Activated naive CD8-positive, alpha-beta T cell treated with anti-CD3 and anti-CD28 coated beads, Interleukin-2, amount 50 U/mL, for 24 hours (primary cell): ENCODE data around the gene PES1.
A peak's percentile ranks its signal among the peaks of the same experiment; 100 is the strongest.

ENCODE experiments used
- ATAC-seq: fragments of 150-1000 bp; cut with Tn5 transposase; one replicate; pipeline ENCODE4 v1.10.0; 2021
- DNase-seq: peaks from one replicate; pipeline ENCODE4 v3.0.0; 2021
- H3K27ac Mint-ChIP-seq: one replicate; pipeline ENCODE4 v1.8.0; 2021; ENCODE audit warnings: mild to moderate bottlenecking, mixed read lengths
- H3K27me3 Mint-ChIP-seq: one replicate; pipeline ENCODE4 v1.8.0; 2021; ENCODE audit warnings: mixed read lengths
- H3K36me3 Mint-ChIP-seq: one replicate; pipeline ENCODE4 v1.8.0; 2021; ENCODE audit warnings: low read depth, mixed read lengths
- H3K4me1 Mint-ChIP-seq: one replicate; pipeline ENCODE4 v1.8.0; 2021; ENCODE audit warnings: mixed read lengths
- H3K4me3 Mint-ChIP-seq: one replicate; pipeline ENCODE4 v1.8.0; 2021; ENCODE audit warnings: mild to moderate bottlenecking, moderate library complexity, mixed read lengths
- H3K9me3 Mint-ChIP-seq: one replicate; pipeline ENCODE4 v1.8.0; 2021; ENCODE audit warnings: mixed read lengths

PES1 gene

DNA sequence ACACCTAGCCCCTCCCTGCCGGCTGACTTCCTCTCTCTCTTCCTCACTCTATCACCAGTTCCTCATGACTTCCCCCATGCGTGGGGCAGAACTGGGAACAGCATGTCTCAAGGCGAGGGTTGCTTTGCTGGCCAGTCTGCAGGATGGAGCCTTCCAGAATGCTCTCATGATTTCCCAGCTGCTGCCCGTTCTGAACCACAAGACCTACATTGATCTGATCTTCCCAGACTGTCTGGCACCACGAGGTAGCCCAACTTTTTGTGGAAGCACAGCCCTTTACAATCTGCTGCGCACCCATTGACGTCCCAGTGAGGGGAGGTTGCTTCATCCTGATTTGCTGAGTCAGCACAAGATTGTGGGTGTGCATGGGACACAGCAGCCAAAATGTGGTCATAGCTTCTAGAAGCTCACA lies 23.8 kb upstream of the PES1 start:
- no peaks in the 10 kb centered on the region for H3K9me3 Mint-ChIP-seq
- no peaks in the 10 kb centered on the region for H3K36me3 Mint-ChIP-seq
- ATAC-seq (no peak), DNase-seq (no peak)
- H3K4me3 Mint-ChIP-seq, result no peak overlapping the region
- peaks cover 10% of the 10 kb centered on the region for H3K27me3 Mint-ChIP-seq
- no peak overlapping the region for H3K27ac Mint-ChIP-seq
- H3K4me1 Mint-ChIP-seq, result no peaks in the 10 kb centered on the region

DNA sequence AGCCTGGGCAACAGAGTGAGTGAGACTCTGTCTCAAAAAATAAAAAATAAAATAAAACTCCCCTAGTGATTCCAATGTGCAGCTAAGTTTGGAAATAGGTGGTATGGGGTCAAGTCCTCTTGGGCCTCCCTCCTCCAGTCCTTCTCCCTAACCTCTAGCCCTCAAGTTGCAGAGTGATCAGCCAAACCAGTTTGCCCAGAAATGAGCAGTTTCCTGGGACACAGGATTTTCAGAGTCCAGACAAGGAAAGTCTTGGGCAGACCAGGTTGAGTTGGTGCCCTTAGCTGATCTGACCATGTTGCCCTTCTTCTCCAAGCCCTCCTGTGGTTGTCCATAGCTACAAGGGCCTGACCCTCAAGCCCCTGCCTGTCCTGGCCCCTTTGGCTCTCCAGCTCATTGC lies 23.2 kb upstream of the PES1 start:
- H3K27me3 Mint-ChIP-seq, result peaks cover 12% of the 10 kb centered on the region
- DNase-seq, result no peak
- H3K4me3 Mint-ChIP-seq, result no peak overlapping the region
- H3K4me1 Mint-ChIP-seq, result peaks cover 2% of the 10 kb centered on the region
- no peak overlapping the region for H3K27ac Mint-ChIP-seq
- ATAC-seq, result no peak
- H3K9me3 Mint-ChIP-seq, result no peaks in the 10 kb centered on the region
- H3K36me3 Mint-ChIP-seq, result no peaks in the 10 kb centered on the region

DNA sequence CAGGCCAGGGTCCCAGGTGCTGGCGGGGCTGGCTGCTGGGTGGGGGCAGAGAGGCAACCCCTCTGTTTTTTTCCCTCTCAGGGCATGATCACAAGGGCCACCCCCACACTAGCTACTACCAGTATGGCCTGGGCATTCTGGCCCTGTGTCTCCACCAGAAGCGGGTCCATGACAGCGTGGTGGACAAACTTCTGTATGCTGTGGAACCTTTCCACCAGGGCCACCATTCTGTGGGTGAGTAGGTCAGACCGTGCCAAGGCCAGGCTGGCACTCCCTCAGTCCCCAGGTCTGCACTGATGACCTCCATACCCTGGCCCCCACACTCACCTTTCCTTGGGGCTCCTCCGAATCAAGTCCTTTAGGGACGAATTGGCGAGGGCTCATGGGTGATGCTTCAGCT lies 22.6 kb upstream of the PES1 start:
- ATAC-seq, result no peak
- Mint-ChIP-seq H3K27ac (no peak overlapping the region), H3K36me3 (no peaks in the 10 kb centered on the region), H3K9me3 (no peaks in the 10 kb centered on the region), H3K4me3 (no peak overlapping the region), H3K4me1 (peaks cover 8% of the 10 kb centered on the region), H3K27me3 (peaks cover 14% of the 10 kb centered on the region)
- DNase-seq, result no peak

DNA sequence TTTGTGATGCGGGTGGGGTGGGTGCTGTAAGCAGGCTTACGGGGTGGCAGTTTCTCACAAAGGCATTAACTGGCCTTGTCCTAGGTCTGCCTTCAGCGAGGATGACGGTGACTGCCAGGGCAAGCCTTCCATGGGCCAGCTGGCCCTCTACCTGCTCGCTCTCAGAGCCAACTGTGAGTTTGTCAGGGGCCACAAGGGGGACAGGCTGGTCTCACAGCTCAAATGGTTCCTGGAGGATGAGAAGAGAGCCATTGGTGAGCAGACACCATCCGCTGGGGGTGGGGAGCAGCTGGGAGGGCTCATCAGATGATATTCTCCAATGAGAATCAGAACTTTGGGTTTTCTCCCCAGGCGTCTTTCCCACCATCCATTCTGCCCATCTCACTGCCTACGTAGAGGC lies 21.1 kb upstream of the PES1 start:
- Mint-ChIP-seq H3K9me3 (no peaks in the 10 kb centered on the region), H3K36me3 (no peaks in the 10 kb centered on the region), H3K4me1 (peaks cover 18% of the 10 kb centered on the region), H3K4me3 (no peak overlapping the region), H3K27ac (no peak overlapping the region), H3K27me3 (peaks cover 17% of the 10 kb centered on the region)
- DNase-seq (no peak), ATAC-seq (no peak)

DNA sequence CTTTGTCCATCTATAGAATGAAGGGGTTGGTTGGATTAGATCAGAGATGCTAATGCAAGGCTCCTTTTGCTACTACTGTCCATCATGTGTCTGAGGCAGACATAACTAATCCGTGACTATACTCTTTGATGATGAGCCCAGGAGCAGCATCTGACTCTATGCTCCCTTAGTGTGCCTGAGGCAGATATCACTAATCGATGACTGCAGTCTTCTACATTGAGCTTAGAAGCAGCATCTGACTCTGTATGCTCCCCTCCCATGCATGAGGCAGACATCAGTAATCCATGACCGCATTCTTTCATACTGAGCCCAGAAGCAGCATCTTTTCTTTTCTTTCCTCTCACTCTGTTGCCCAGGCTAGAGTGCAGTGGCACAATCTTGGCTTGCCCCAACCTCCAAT lies 19.5 kb upstream of the PES1 start:
- Mint-ChIP-seq H3K27ac (no peak overlapping the region), H3K36me3 (no peaks in the 10 kb centered on the region), H3K9me3 (no peaks in the 10 kb centered on the region), H3K4me1 (peaks cover 32% of the 10 kb centered on the region), H3K27me3 (peaks cover 14% of the 10 kb centered on the region), H3K4me3 (no peak overlapping the region)
- ATAC-seq (no peak), DNase-seq (no peak)

DNA sequence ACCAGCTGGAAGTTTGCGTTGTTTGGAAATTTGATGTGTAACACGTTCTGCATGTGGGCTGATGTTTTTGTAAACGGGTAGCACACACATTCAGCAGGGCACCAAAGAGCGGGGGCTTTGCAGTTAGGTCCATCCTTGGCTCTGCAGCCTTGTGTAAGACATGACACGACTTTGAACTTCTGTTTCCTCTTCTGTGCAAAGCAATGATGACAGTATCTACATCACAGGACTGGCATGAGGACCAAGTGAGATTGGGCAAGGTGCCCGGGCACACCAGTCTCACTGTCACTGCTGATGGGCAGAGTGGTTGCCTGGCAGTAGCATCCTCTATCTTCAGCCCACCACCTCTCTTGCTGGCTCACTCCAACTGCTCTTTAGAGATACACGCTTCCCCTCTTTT lies 18.6 kb upstream of the PES1 start:
- no peak for ATAC-seq
- DNase-seq, result no peak
- Mint-ChIP-seq H3K9me3 (no peaks in the 10 kb centered on the region), H3K27me3 (peaks cover 12% of the 10 kb centered on the region), H3K4me1 (peaks cover 39% of the 10 kb centered on the region), H3K27ac (no peak overlapping the region), H3K4me3 (no peak overlapping the region), H3K36me3 (no peaks in the 10 kb centered on the region)

DNA sequence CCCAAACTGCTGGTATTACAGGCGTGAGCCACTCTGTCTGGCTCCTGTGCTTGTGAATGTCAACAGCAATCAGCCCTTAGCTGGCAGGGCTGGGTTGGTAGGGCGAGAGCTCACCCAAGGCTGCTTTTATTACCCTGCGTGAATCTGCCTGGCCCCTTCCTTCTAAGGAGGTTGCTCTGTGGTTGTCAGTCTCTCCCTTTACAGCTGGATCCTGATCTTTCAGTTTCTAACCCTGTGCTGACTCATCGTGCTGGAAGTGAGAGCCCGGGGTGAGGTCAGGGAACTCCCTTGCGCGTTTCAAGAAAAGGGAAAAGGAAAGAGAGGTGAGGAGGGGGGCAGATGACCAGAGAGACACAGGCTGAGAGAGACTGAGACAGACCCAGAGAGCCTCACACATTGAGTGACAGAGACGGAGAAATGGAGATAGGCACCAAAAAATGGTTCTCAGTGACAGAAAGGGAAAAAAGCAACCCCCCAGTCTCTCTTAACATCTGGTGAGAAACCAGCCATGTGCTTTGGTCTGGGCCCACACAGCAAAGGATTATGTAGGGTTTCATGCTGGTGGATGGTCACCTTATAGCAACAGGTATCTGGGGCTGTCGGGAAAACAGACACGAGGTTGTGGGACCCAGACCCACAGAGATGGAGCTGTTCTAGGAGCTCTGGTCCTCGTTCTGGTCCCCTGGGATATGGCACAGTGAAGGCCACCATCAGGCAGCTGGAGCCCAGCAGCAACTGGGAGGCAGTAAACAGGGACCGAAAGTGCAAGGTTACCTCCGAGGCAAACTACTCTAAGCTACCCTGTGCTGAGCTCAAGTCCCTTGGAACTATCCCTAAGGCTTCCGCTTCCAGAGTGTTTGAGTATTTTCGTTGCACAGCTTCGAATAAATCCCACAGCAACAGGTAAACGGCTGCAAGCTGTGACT lies 17.8 kb upstream of the PES1 start:
- peak; percentile 23 for DNase-seq
- H3K27me3 Mint-ChIP-seq, result peaks cover 12% of the 10 kb centered on the region
- H3K9me3 Mint-ChIP-seq, result no peaks in the 10 kb centered on the region
- peak; percentile 68 for ATAC-seq
- peak overlapping the region; percentile 31 for H3K27ac Mint-ChIP-seq
- no peak overlapping the region for H3K4me3 Mint-ChIP-seq
- no peaks in the 10 kb centered on the region for H3K36me3 Mint-ChIP-seq
- peaks cover 39% of the 10 kb centered on the region for H3K4me1 Mint-ChIP-seq

DNA sequence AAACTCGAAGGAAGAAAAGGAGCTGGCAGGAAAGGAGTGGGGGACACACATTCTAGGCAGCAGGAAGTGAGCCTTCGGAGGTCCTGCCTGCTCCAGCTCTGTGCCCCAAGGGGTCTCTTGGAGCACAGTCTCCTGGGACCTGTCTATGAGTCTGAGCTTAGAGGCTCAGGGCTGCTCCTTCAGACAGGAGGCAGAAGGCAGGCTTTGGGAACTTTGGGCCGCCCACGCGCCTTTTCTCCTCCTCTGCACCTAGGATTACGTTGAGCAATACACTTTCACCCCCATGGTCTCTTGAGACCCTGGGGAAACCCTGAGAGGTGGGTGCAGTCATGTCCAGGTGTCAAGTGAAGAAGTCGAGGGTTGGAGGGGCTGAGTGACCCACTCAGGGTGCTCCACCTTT lies 16.2 kb upstream of the PES1 start:
- H3K27me3 Mint-ChIP-seq, result peaks cover 12% of the 10 kb centered on the region
- H3K4me3 Mint-ChIP-seq, result no peak overlapping the region
- H3K36me3 Mint-ChIP-seq, result no peaks in the 10 kb centered on the region
- H3K9me3 Mint-ChIP-seq, result no peaks in the 10 kb centered on the region
- no peak overlapping the region for H3K27ac Mint-ChIP-seq
- H3K4me1 Mint-ChIP-seq, result peaks cover 39% of the 10 kb centered on the region
- DNase-seq (no peak), ATAC-seq (no peak)

DNA sequence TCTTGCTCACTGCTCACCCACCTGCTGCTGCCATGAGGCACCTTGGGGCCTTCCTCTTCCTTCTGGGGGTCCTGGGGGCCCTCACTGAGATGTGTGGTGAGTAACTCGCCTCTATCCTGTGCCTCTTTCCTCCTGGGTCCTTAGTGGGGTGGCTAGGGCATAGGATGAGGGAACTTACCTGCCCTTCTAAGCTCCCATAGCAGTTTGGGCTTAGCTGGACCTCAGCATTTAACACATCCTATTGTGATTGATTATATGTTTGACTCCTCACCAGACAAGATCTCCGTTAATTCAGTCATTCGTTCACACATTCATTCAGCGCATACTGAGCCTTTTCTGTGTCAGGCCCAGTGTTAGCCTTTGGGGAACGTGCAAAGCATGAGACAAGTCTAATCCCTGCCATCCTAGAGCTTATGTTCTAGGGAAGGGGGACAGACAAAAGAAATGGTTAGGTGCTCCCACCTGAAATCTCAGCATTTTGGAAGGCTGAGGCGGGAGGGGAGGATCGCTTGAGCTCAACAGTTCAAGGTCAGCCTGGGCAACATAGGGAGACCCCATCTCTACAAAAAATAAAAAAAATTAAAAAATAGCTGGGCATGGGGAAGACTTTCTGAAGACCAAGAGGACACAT lies 15.7 kb upstream of the PES1 start:
- Mint-ChIP-seq H3K9me3 (no peaks in the 10 kb centered on the region), H3K4me1 (peaks cover 39% of the 10 kb centered on the region)
- no peak for ATAC-seq

DNA sequence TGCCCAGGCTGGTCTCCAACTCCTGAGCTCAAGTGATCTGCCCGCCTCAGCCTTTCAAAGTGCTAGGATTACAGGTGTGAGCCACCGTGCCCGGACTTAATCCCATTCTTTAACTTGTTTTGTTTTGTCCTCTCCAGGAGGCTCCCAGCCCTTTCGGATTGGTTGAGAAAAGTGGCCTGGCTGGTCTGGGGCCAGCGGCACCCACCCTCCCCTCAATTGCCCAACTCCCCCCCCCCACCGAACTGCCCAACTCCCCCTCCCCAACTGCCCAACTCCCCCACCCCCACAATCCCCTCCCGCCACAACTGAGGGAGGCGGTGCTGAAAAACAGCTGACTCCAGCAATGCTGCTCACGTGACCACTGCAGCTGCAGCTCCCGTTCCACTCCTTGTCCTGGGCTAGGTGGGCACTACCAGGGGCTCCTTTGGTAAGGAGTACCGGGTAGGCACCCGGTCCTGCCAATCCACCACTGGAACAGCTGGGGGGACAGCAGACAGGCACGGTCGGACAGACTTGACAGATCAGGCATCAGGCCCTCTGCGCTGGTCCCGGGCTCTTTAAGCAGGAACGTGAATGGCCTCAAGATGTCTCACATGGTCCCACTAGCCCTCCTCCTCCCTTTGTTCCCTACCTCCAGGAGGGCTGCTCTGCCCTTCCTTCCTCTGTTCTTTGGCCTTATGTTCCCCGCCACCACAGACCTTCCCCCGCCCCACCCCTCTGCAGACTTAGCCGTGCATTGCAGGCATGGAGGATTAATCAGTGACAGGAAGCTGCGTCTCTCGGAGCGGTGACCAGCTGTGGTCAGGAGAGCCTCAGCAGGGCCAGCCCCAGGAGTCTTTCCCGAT lies 15.0 kb upstream of the PES1 start, which contains the start of gene TCN2:
Gene TCN2, plus strand, starts transcription at position 720 of the 845 bp plus-strand sequence. CDS start 158 bp downstream, outside the sequence.
- Mint-ChIP-seq H3K27me3 (peaks cover 8% of the 10 kb centered on the region), H3K4me3 (peak within 1 kb of the TSS; percentile 57), H3K27ac (no peak within 1 kb of the TSS), H3K4me1 (peaks cover 41% of the 10 kb centered on the region), H3K36me3 (no peaks in the 10 kb centered on the region), H3K9me3 (no peaks in the 10 kb centered on the region)
- peak; percentile 69 for ATAC-seq
- DNase-seq, result peak; percentile 48

More for the DNA sequence above, 15.7 kb upstream of the PES1 start:
- H3K27ac Mint-ChIP-seq, result no peak overlapping the region
- no peaks in the 10 kb centered on the region for H3K36me3 Mint-ChIP-seq
- H3K27me3 Mint-ChIP-seq, result peaks cover 12% of the 10 kb centered on the region
- H3K4me3 Mint-ChIP-seq, result peak overlapping the region; percentile 57
- no peak for DNase-seq

DNA sequence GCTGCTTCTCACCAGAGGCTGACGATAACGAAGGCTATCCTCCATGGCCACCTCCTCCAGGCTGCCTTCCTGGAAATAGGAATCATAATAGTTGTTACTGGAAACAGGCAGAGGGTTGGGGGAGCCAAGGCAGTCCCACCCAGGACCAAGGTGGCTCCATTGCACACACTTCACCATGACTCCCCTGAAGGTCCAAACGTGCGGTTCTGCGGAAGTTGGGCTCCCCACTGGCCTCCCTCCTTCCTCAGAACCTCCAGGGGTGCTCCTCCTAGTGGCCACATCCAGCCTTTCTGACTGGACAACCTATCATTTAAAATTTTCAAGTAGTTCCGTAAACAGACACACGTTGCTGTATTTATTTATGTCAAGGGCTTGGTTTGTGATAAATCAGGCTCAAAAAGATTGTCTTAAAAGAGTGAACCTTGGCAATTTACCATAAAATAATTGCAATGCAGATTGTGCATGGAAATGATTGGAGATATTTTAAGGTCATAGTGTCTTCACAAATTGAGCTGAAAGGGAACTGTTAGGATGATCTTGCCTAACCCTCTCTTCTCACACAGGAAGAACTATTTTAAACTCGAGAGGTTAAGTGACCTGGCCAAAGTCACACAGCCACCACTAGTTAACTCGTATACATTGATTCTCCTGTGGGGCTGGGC lies 13.9 kb upstream of the PES1 start:
- peak; percentile 57 for DNase-seq
- Mint-ChIP-seq H3K4me3 (no peak overlapping the region), H3K4me1 (peaks cover 41% of the 10 kb centered on the region)

DNA sequence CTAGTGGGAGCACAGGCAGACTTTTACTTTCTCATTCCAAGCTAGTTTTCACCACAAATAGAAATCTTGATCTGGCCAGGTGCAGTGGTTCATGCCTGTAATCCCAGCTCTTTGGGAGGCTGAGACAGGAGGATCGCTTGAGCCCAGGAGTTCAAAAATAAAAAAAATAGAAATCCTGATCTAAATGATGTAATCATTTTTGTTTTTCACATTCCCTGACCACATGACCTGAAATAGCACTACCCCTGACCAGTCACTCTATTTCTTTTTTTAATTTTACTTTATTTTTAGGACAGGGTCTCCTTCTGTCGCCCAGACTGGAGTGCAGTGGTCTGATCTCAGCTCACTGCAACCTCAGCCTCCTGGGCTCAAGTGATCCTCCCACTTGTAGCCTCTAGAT lies 13.0 kb upstream of the PES1 start:
- H3K4me3 Mint-ChIP-seq, result no peak overlapping the region
- no peaks in the 10 kb centered on the region for H3K36me3 Mint-ChIP-seq
- H3K4me1 Mint-ChIP-seq, result peaks cover 37% of the 10 kb centered on the region
- no peaks in the 10 kb centered on the region for H3K9me3 Mint-ChIP-seq
- no peak overlapping the region for H3K27ac Mint-ChIP-seq
- peaks cover 5% of the 10 kb centered on the region for H3K27me3 Mint-ChIP-seq
- DNase-seq, result no peak
- no peak for ATAC-seq

More for the DNA sequence above, 13.9 kb upstream of the PES1 start:
- H3K27me3 Mint-ChIP-seq, result peaks cover 8% of the 10 kb centered on the region
- no peaks in the 10 kb centered on the region for H3K9me3 Mint-ChIP-seq
- no peak overlapping the region for H3K27ac Mint-ChIP-seq
- H3K36me3 Mint-ChIP-seq, result no peaks in the 10 kb centered on the region
- no peak for ATAC-seq

DNA sequence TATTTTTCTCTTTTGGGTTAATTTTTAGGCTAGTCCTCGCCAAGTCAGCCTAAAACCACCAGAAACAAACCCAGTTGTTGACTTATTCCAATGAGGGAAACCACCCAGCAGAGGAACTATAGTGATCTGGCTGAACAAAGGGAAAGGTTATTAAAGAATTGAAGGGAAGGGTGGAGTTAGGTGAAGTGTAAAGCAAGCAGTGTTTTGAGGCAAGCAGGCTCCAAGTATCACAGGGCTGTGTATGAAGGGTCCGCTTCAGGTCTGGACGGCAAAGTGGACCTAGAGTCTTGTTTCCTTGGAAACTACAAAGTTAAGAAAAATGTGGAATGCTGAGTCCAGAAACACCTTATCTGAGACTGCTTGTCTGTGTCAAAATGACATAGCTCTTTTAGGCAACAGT lies 12.1 kb upstream of the PES1 start:
- Mint-ChIP-seq H3K4me1 (peaks cover 28% of the 10 kb centered on the region), H3K4me3 (no peak overlapping the region), H3K27me3 (no peaks in the 10 kb centered on the region), H3K27ac (no peak overlapping the region), H3K36me3 (no peaks in the 10 kb centered on the region), H3K9me3 (no peaks in the 10 kb centered on the region)
- no peak for DNase-seq
- no peak for ATAC-seq

DNA sequence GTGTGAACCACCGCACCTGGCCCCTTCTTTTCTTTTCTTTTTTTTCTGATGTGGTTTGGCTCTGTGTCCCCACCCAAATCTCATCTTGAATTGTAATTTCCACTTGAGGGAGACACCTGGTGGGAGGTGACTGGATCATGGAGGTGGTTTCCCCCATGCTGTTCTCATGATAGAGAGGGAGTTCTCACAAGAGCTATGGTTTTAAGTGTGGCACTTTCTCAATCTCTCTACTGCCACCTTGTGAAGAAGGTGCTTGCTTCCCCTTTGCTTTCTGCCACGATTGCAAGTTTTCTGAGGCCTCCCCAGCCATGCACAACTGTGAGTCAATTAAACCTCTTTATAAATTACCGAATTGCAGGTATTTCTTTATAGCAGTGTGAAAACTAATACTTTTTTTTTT lies 10.3 kb upstream of the PES1 start:
- DNase-seq, result no peak

More for the DNA sequence above, 10.3 kb upstream of the PES1 start:
- Mint-ChIP-seq H3K27me3 (no peaks in the 10 kb centered on the region), H3K36me3 (no peaks in the 10 kb centered on the region), H3K4me1 (peaks cover 16% of the 10 kb centered on the region), H3K27ac (no peak overlapping the region), H3K4me3 (peak overlapping the region; percentile 12), H3K9me3 (no peaks in the 10 kb centered on the region)
- no peak for ATAC-seq
